ENCODE measurements around the gene STK24.

DNA sequence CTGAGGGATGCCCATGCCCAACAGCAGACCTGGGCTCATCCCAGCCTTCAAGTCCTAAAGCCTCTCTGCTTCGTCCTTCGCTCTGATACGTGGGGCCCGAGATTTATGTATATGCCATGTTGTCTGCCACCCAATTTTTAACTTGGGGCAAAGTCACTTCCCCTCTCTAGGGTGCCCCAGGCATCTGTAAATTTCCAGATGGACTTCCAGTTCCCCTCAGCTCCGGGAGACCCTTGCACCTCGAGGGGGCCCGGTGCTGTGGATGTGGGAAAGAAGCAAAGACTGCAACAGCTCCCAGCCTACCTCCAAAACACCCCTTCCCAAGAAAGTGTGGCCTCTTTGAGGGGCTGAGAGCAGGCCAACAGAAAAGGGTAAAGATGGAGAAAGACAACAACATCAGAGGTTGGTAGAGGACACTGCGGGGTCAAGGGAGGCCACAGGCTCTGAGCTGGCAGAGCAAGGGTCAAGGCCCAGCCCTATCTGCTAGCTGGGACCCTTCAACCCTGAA lies 97.4 kb downstream of the STK24 start:
- TF ChIP-seq, protein P1, sequence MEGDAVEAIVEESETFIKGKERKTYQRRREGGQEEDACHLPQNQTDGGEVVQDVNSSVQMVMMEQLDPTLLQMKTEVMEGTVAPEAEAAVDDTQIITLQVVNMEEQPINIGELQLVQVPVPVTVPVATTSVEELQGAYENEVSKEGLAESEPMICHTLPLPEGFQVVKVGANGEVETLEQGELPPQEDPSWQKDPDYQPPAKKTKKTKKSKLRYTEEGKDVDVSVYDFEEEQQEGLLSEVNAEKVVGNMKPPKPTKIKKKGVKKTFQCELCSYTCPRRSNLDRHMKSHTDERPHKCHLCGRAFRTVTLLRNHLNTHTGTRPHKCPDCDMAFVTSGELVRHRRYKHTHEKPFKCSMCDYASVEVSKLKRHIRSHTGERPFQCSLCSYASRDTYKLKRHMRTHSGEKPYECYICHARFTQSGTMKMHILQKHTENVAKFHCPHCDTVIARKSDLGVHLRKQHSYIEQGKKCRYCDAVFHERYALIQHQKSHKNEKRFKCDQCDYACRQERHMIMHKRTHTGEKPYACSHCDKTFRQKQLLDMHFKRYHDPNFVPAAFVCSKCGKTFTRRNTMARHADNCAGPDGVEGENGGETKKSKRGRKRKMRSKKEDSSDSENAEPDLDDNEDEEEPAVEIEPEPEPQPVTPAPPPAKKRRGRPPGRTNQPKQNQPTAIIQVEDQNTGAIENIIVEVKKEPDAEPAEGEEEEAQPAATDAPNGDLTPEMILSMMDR (IDR thresholded peaks at IDR 0.05; ENCODE audit: control extremely low read depth in 1 of 3, insufficient read depth in 1 of 3, low read depth in 1 of 3, low read length in 3 of 3), result no peak
- TF ChIP-seq CBX5 (IDR thresholded peaks at IDR 0.05; ENCODE audit: low read depth, low read length) (no peak), POLR2AphosphoS5 (IDR thresholded peaks at IDR 0.05; ENCODE audit: low read depth, low read length) (no peak), EGR1 (IDR thresholded peaks at IDR 0.05; ENCODE audit: borderline replicate concordance, low read depth, low read length) (no peak), RAD21 (IDR thresholded peaks at IDR 0.05 in 1 of 2, conservative IDR thresholded peaks at IDR 0.05 in 1 of 2; ENCODE audit: low read depth in 2 of 2, low read length in 2 of 2) (no peak), POLR2A (IDR thresholded peaks at IDR 0.05; ENCODE audit: control extremely low read depth in 1 of 2, low read depth in 2 of 2, low read length in 2 of 2) (no peak), SUZ12 (IDR thresholded peaks at IDR 0.05; ENCODE audit: low read length) (no peak)
